Activated CD8-positive, alpha-beta T cell treated with anti-CD3 and anti-CD28 coated beads for 36 hours (primary cell): ENCODE measurements around the gene ANKLE1. TPM values are rescaled to one million over a fixed set of nuclear protein-coding genes. Genes with fewer than 3 reads are reported as not detected.

ENCODE experiments used
- ATAC-seq: fragments of 200-7000 bp; cut with Tn5 transposase; one replicate; pipeline ENCODE4 v1.10.0; 2021; ENCODE audit warnings: mild to moderate bottlenecking, moderate library complexity
- CTCF ChIA-PET: fragments of 350-600 bp; sonication (Branson Sonifier 250); formaldehyde crosslinking; loops from one replicate; lab custom pipeline; 2021; ENCODE audit warnings: antibody characterized with exemption; lab: Charles Lee
- POLR2A ChIA-PET: fragments of 350-600 bp; sonication (Branson Sonifier 250); formaldehyde crosslinking; loops from one replicate; lab custom pipeline; 2021; ENCODE audit warnings: antibody characterized with exemption; lab: Charles Lee
- DNase-seq: peaks from one replicate; pipeline ENCODE4 v3.0.0-alpha.2; 2020
- H3K27ac Mint-ChIP-seq: one replicate; pipeline ENCODE4 v1.8.0; 2021; ENCODE audit warnings: mild to moderate bottlenecking, mixed read lengths
- H3K27me3 Mint-ChIP-seq: one replicate; pipeline ENCODE4 v1.8.0; 2021; ENCODE audit warnings: mixed read lengths
- H3K36me3 Mint-ChIP-seq: one replicate; pipeline ENCODE4 v1.8.0; 2021; ENCODE audit warnings: low read depth, mixed read lengths
- H3K4me1 Mint-ChIP-seq: one replicate; pipeline ENCODE4 v1.8.0; 2021; ENCODE audit warnings: low read depth, mixed read lengths
- H3K4me3 Mint-ChIP-seq: one replicate; pipeline ENCODE4 v1.8.0; 2021; ENCODE audit warnings: mild to moderate bottlenecking, moderate library complexity, mixed read lengths
- H3K9me3 Mint-ChIP-seq: one replicate; pipeline ENCODE4 v1.8.0; 2021; ENCODE audit warnings: mixed read lengths
- CTCF ChIP-seq: fragments of 200-600 bp; IDR thresholded peaks from one replicate; pipeline ENCODE4 v1.8.0; 2022; ENCODE audit warnings: antibody characterized with exemption, mild to moderate bottlenecking
- intact Hi-C: fragments of 100-400 bp; cut with micrococcal nuclease; formaldehyde crosslinking; loops from one replicate; pipeline ENCODE4 v1.10.0; 2022
- total RNA-seq, 2 experiments: library from RNA; stranded (reverse); gene quantifications; one replicate each; pipeline ENCODE4 v1.2.3, GENCODE V29; 2021

The ANKLE1 gene
- total RNA-seq, 2 experiments from 2014 or later: 15.9 to 18.4 TPM

- H3K4me3 Mint-ChIP-seq: no peak overlapping the region
- no peak for TF ChIP-seq CTCF
- DNase-seq (no peak), ATAC-seq (no peak)
- H3K4me1 Mint-ChIP-seq: peaks cover 10% of the 10 kb centered on the region
- ChIA-PET CTCF (interaction anchor here (1.6 kb wide), 1 partner anchor 18 kb away, joined by 6 read pairs; no protein-coding TSS in a partner anchor), POLR2A (interaction anchor here (1.3 to 1.6 kb wide), 3 partner anchors 16 to 38 kb away, joined by 3 to 4 read pairs (median 4); partner anchors contain the start of gene DDA1)
- H3K36me3 Mint-ChIP-seq: peaks cover 5% of the 10 kb centered on the region
- no peak overlapping the region for H3K27ac Mint-ChIP-seq
- no peaks in the 10 kb centered on the region for H3K27me3 Mint-ChIP-seq
- H3K9me3 Mint-ChIP-seq: no peaks in the 10 kb centered on the region
- intact Hi-C loops: no loop called here
Measured at GRCh38 chr19:17325881-17326594, 44.3 kb downstream of the ANKLE1 start.

GRCh38 chr19:17326595-17326966, 44.9 kb downstream of the ANKLE1 start:
- no peak for ATAC-seq
- POLR2A ChIA-PET: interaction anchor here (1.2 to 1.3 kb wide), 2 partner anchors 20 to 21 kb away, joined by 4 read pairs; no protein-coding TSS in a partner anchor
- Mint-ChIP-seq H3K27me3 (no peaks in the 10 kb centered on the region), H3K4me1 (peaks cover 10% of the 10 kb centered on the region), H3K27ac (no peak overlapping the region), H3K36me3 (peaks cover 5% of the 10 kb centered on the region), H3K4me3 (no peak overlapping the region), H3K9me3 (no peaks in the 10 kb centered on the region)
- intact Hi-C loops: no loop called here
- TF ChIP-seq CTCF: no peak
- CTCF ChIA-PET: interaction anchor here (1.6 kb wide), 1 partner anchor 18 kb away, joined by 6 read pairs; no protein-coding TSS in a partner anchor
- no peak for DNase-seq

GRCh38 chr19:17327068-17327653, 45.5 kb downstream of the ANKLE1 start:
- ChIA-PET CTCF (interaction anchor here (0.9 to 1.6 kb wide), 2 partner anchors 18 to 19 kb away, joined by 4 to 6 read pairs; partner anchors contain the start of gene DDA1), POLR2A (interaction anchor here (0.6 to 1.9 kb wide), 5 partner anchors 10 to 107 kb away, joined by 3 to 4 read pairs (median 4); no protein-coding TSS in a partner anchor)
- no peak for TF ChIP-seq CTCF
- ATAC-seq: no peak
- Mint-ChIP-seq H3K36me3 (peaks cover 5% of the 10 kb centered on the region), H3K4me3 (no peak overlapping the region), H3K27ac (no peak overlapping the region), H3K4me1 (peaks cover 10% of the 10 kb centered on the region), H3K9me3 (no peaks in the 10 kb centered on the region), H3K27me3 (no peaks in the 10 kb centered on the region)
- no peak for DNase-seq
- intact Hi-C loops: no loop called here

GRCh38 chr19:17327654-17328516, 46.2 kb downstream of the ANKLE1 start:
- intact Hi-C loops: no loop called here
- no peak for TF ChIP-seq CTCF
- Mint-ChIP-seq H3K4me1 (peaks cover 10% of the 10 kb centered on the region), H3K27ac (no peak overlapping the region), H3K4me3 (peak overlapping the region; percentile 65), H3K36me3 (no peaks in the 10 kb centered on the region), H3K9me3 (no peaks in the 10 kb centered on the region), H3K27me3 (no peaks in the 10 kb centered on the region)
- peak; percentile 74 for ATAC-seq
- ChIA-PET POLR2A (interaction anchor here (0.6 to 1.9 kb wide), 8 partner anchors 11 to 107 kb away, joined by 3 to 8 read pairs (median 4); partner anchors contain the start of genes DDA1 and MRPL34), CTCF (interaction anchor here (0.7 to 0.9 kb wide), 2 partner anchors 19 to 21 kb away, joined by 3 to 4 read pairs; partner anchors contain the start of gene DDA1)
- DNase-seq: peak; percentile 66
